ENCODE data around the gene PSEN1. TPM values are rescaled to one million over a fixed set of nuclear protein-coding genes. Genes with fewer than 3 reads are reported as not detected.

PSEN1 gene
- polyA plus RNA-seq, 1 of the 3 experiments (the other 2 are of a cell fraction): 9.0 TPM

DNA sequence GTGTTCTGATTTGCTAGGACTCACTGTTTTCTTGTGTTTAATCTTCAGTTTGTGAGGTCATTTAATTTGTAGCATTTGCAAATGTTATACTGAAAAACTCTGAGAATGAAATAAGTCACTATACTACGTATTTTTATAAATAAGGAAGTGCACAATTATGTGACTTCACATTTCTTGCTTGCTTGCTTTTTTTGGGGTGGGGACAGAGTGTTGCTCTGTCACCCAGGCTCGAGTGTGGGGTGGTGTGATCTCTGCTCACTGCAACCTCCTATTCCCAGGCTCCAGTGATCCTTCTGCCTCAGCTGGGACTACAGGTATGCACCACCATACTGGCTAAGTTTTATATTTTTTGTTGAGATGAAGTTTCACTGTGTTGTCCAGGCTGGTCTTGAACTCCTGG lies 45.3 kb upstream of the PSEN1 start:
- H3K36me3 ChIP-seq (replicated peaks in 1 of 2; ENCODE audit: control insufficient read depth in 1 of 2, insufficient read depth in 2 of 2, low read length in 1 of 2): peaks cover 29 to 68% of the 10 kb centered on the region in 2 experiments
- CTCF ChIA-PET: no interaction called here
- WGBS (ENCODE audit: low lambda C conversion rate): 98% methylated on average over 2 of the region's 2 CpGs

DNA sequence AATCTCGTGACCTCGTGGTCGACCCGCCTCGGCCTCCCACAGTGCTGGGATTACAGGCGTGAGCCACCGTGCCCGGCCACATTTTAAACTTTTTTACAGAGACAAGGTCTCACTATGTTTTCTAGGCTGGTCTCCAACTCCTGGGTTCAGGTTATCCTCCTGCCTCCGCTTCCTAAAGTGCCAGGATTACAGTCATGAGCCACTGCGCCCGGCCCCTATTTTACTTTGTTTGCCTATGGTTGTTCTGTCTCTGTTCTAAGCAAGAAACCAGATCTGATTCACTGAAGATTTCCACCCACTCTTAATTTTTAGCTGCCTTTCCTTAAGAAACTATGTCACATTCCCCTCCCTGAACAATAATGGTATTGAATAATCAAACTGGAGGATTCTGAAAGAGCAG lies 38.9 kb upstream of the PSEN1 start:
- Histone ChIP-seq H4K20me1 (ENCODE audit: insufficient read depth) (peaks cover 13% of the 10 kb centered on the region), H3K9me2 (no peaks in the 10 kb centered on the region), H3K36me3 (replicated peaks in 1 of 2; ENCODE audit: control insufficient read depth in 1 of 2, insufficient read depth in 2 of 2, low read length in 1 of 2) (peaks cover 52 to 57% of the 10 kb centered on the region in 2 experiments), H3K27me3 (ENCODE audit: insufficient read depth) (no peaks in the 10 kb centered on the region), H2AFZ (ENCODE audit: low read depth) (no peak overlapping the region), H3F3A (replicated peaks; ENCODE audit: insufficient read depth) (peaks cover 4% of the 10 kb centered on the region), H3K27ac (ENCODE audit: low read depth in 2 of 2, low read length in 1 of 2) (no peak overlapping the region), H3K9ac (no peak overlapping the region), H3K4me3 (ENCODE audit: low read depth in 2 of 2, low read length in 1 of 2) (no peak overlapping the region), H3K79me2 (ENCODE audit: insufficient read depth) (peaks cover 78% of the 10 kb centered on the region), H3K9me3 (no peaks in the 10 kb centered on the region), H3K4me2 (no peak overlapping the region), H3K4me1 (ENCODE audit: control insufficient read depth in 1 of 2, insufficient read depth in 2 of 2, low read depth in 1 of 2, low read length in 1 of 2) (no peaks in the 10 kb centered on the region)
- TF ChIP-seq RFX5 (IDR thresholded peaks at IDR 0.05; ENCODE audit: low read length) (no peak), PBX3 (IDR thresholded peaks at IDR 0.05) (no peak), SMC3 (IDR thresholded peaks at IDR 0.05; ENCODE audit: low read depth, low read length) (no peak), RXRA (IDR thresholded peaks at IDR 0.05; ENCODE audit: borderline replicate concordance, low read depth) (no peak), FOSL2 (IDR thresholded peaks at IDR 0.05; ENCODE audit: borderline replicate concordance, low read depth) (no peak), FOXM1 (IDR thresholded peaks at IDR 0.05; ENCODE audit: low read depth) (no peak), GATA2 (CRISPR knock-in tag; IDR thresholded peaks at IDR 0.05) (no peak), POLR2AphosphoS5 (IDR thresholded peaks at IDR 0.05; ENCODE audit: low read depth, low read length) (no peak), GABPA (IDR thresholded peaks at IDR 0.05; ENCODE audit: low read depth) (no peak), RCOR1 (IDR thresholded peaks at IDR 0.05; ENCODE audit: low read length) (no peak)
- TF ChIP-seq, protein P1, sequence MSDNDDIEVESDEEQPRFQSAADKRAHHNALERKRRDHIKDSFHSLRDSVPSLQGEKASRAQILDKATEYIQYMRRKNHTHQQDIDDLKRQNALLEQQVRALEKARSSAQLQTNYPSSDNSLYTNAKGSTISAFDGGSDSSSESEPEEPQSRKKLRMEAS (IDR thresholded peaks at IDR 0.05; ENCODE audit: low read depth): no peak
- no peak for DNase-seq
- 92% methylated on average over 11 of the region's 11 CpGs for WGBS (ENCODE audit: low lambda C conversion rate)
- POLR2A ChIA-PET: no interaction called here
- CTCF ChIA-PET: no interaction called here

More for the DNA sequence above, 45.3 kb upstream of the PSEN1 start:
- no peak overlapping the region for H3K4me3 ChIP-seq (ENCODE audit: low read depth in 2 of 2, low read length in 1 of 2)
- H3K4me1 ChIP-seq (ENCODE audit: control insufficient read depth in 1 of 2, insufficient read depth in 2 of 2, low read depth in 1 of 2, low read length in 1 of 2): no peaks in the 10 kb centered on the region; a peak in 1 of 4 replicates
- H3K9me3 ChIP-seq: no peaks in the 10 kb centered on the region
- TF ChIP-seq TAF1 (IDR thresholded peaks at IDR 0.05; ENCODE audit: borderline replicate concordance, low read depth, low read length) (no peak), TCF12 (IDR thresholded peaks at IDR 0.05) (no peak), SIN3A (IDR thresholded peaks at IDR 0.05; ENCODE audit: borderline replicate concordance, low read depth, low read length) (no peak), RXRA (IDR thresholded peaks at IDR 0.05; ENCODE audit: borderline replicate concordance, low read depth) (no peak), NFIC (IDR thresholded peaks at IDR 0.05; ENCODE audit: borderline replicate concordance) (no peak)
- H3K9me2 ChIP-seq: no peaks in the 10 kb centered on the region
- no peak overlapping the region for H3K4me2 ChIP-seq
- no peak overlapping the region for H3K9ac ChIP-seq
- H3F3A ChIP-seq (replicated peaks; ENCODE audit: insufficient read depth): peaks cover 10% of the 10 kb centered on the region
- peaks cover 33% of the 10 kb centered on the region for H4K20me1 ChIP-seq (ENCODE audit: insufficient read depth)
- no peak for DNase-seq
- no peak overlapping the region for H2AFZ ChIP-seq (ENCODE audit: low read depth)
- H3K27me3 ChIP-seq (ENCODE audit: insufficient read depth): no peaks in the 10 kb centered on the region
- peaks cover 95% of the 10 kb centered on the region for H3K79me2 ChIP-seq (ENCODE audit: insufficient read depth)
- no peak overlapping the region for H3K27ac ChIP-seq (ENCODE audit: low read depth in 2 of 2, low read length in 1 of 2)
- POLR2A ChIA-PET: no interaction called here
